NOMO-1 (cell line): ENCODE results near the gene JADE2.
A peak's percentile ranks its signal among the peaks of the same experiment; 100 is the strongest.
"Not testable (repeated sequence)": the region's sequence is repeated elsewhere in the genome, so short reads cannot be mapped to it uniquely, and the experiment has no call there.

ENCODE experiments used
- DNase-seq, 2 experiments: peaks; one replicate each; lab custom pipeline; 2025; ENCODE audit not compliant: unreplicated experiment in 2 of 2; lab: John Stamatoyannopoulos, UW

JADE2 gene

GRCh38 chr5:134580001-134580460 lies 54.6 kb downstream of the JADE2 start:
- no peak for DNase-seq

- DNase-seq, result no peak
These were observed 55.9 kb downstream of the JADE2 start for GRCh38 chr5:134581241-134581981.

DNA sequence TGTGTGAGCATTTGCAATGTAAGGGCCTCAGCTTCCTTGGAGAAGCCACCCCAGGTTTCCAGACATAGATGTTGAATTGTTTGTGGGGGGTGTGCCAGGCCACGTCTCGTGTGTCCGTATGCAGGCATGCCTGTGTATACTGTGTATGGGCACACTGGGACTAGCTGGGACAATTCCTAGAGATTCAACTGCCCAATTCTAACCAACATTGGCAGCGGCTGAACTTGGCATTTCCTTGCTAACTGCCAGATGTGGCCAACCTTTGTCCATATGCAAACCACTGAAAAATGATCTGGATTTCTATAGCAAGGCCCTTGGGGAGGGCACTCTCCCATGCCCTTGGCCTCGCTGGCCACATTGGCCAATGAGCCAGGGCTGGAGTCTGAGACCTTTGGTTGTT lies 56.8 kb downstream of the JADE2 start:
- no peak for DNase-seq

- DNase-seq, result no peak
These were observed 57.5 kb downstream of the JADE2 start for GRCh38 chr5:134582941-134583340.

DNA sequence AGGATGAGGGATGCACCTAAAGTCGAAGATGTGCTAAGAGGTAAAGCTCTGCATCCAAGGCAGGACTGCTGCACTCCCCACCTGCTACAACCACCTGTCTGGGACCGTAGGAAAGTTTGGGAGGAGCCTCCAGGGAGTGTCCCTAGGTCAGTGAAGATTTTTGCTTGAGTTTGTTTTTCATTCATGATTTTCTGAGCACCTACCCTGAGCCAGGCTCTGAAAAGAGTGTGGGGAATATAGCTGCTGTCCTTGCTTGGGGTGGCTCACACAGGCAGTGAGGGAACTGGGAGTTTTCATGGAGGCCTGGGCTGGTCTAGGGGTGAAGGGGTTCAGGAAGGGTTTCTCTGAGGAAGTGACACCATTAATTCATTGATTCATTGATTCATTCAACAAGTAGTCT lies 58.3 kb downstream of the JADE2 start:
- no peak for DNase-seq

DNA sequence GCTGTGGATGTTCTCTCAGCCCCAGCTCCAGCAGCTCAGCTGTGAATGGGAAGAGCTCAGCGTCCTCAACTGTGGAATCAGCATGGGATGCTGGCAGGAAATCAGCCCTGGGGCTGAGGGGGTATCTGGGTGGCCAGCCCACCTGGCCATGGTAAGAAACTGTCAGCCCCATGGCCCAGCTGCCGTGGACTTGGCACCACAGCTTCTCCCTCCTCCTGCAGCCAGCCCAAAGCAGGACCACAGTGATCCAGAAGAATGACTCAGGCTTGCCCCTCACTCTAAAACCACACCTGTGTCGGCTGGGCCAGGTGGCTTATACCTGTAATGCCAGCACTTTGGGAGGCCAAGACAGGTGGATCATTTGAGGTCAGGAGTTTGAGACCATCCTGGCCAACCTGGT lies 59.2 kb downstream of the JADE2 start:
- DNase-seq, result no peak

DNA sequence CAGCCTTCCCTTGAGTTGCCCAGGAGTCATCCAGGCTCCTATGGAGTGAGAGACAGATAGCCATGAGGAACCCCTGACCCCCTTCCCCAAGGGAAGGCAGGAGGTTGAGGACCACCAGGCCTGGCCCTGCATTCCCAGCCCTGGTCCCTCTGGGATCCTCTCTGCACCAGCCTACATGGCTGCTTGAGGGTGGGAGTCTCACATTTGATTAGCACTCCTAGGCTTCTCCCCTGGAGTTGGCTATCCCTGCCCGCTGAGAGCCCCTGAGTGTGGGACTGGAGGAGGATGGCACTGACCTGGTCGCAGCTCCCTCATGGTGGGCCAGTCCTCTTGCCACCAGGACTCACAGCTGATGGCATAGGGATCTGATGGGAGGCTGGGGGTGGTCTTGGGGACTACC lies 60.5 kb downstream of the JADE2 start:
- DNase-seq, result no peak

- DNase-seq, result peak; percentile 65 to 79
These were observed 61.5 kb downstream of the JADE2 start for GRCh38 chr5:134586866-134587524.

GRCh38 chr5:134590992-134591659 lies 65.7 kb downstream of the JADE2 start:
- no peak for DNase-seq

GRCh38 chr5:134592141-134592746 lies 66.8 kb downstream of the JADE2 start:
- no peak for DNase-seq

DNA sequence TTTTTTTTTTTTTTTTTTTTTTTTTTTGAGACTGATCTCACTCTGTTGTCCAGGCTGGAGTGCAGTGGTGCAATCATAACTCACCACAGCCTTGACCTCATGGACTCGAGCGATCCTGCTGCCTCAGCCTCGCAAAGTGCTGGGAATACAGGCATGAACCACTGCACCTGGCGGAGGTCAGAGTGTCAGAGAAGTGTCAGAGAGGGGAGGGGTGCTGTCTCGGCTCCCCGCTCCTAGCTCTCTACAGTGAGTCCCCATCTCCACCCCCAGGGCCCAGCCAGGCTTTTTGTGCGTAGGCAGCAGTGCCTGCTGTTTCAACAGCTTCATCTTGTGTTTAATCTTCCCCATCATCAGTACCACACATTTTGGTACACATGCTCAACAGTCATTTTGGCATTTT lies 68.9 kb downstream of the JADE2 start:
- DNase-seq, result no peak

DNA sequence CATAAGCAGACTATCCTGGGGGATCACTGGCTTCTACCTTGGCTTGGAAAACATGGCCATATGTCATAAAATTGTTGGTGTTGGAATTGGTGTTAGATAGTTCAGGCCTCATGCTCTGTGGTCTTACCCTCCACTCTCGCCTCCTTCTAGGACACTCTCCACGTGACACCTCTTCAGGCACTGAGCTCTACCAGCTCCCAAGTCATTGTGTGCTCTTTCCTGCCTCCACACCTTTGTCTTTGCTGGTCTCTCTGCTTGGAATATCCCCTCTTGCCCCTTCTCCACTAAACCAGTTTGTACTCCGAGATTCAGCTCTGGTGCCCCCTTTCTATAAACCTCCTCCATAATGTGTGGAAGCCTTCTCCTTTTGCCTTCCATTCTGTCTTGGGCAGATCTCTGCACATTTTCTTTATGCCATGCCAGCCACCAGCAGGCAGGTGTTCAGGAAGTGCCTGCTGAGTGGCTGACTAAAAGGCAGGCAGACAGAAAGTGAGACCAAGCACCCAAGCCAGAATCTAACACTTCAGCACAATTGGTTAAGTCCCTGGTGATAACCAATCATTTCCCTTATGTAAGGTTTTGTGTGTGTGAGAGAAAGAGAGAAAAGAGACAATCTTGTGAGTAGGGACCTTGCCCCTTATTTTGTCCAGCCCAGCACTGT lies 69.5 kb downstream of the JADE2 start:
- no peak for DNase-seq

- no peak for DNase-seq
These were observed 70.0 kb downstream of the JADE2 start for GRCh38 chr5:134595458-134595838.

- not testable (repeated sequence) for DNase-seq
These were observed 74.3 kb downstream of the JADE2 start for GRCh38 chr5:134599820-134600219.

DNA sequence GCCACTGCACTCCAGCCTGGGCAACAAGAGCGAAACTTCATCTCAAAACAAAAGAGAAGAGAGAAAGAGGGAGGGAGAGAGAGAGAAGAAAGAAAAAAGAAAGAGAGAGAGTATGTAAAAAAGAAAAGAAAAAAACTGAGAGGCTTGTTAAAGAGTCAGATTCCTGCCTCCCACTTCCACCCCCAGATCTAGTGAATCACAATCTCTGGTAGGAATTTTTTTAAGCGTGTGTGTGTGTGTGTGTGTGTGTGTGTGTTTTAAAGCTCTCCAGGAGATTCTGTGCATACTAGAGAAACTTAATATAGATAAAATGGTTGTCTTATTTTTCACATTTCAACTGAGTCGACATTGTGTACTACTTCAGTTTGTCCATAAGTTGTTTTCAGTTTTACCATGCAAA lies 75.1 kb downstream of the JADE2 start:
- no peak for DNase-seq

- no peak for DNase-seq
These were observed 77.6 kb downstream of the JADE2 start for GRCh38 chr5:134603059-134603458.

- DNase-seq, result no peak
These were observed 79.4 kb downstream of the JADE2 start for GRCh38 chr5:134604908-134605307.

DNA sequence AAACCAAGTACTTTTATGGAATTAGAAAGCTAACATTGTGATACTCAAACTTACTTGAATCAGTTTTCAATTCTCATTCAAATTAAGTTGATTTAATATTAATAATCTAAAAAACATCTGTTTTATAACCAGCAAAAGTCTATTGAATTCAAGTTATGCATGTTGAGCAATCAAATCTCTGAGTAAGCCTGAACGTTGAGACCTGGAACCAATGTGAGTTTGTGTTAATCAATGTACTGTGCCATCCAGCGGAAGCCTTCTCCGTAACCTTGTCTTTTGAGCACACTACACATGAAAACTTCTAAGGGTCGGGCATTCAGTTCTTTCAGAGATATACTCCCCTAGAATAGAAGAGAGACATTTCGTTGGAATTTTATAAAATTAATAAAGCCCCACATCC lies 81.3 kb downstream of the JADE2 start:
- no peak for DNase-seq

GRCh38 chr5:134608555-134608954 lies 83.1 kb downstream of the JADE2 start:
- no peak for DNase-seq

GRCh38 chr5:134609232-134609851 lies 83.9 kb downstream of the JADE2 start:
- DNase-seq, result peak in 1 of 2 experiments; percentile 10
